Measurements from ENCODE around the gene FRRS1. TPM values are rescaled to one million over a fixed set of nuclear protein-coding genes. Genes with fewer than 3 reads are reported as not detected.

The FRRS1 gene
- polyA plus RNA-seq, 1 donor (not counting 4 experiments of a cell fraction or from before 2014, with no cell fraction given) = 11.2 TPM

DNA sequence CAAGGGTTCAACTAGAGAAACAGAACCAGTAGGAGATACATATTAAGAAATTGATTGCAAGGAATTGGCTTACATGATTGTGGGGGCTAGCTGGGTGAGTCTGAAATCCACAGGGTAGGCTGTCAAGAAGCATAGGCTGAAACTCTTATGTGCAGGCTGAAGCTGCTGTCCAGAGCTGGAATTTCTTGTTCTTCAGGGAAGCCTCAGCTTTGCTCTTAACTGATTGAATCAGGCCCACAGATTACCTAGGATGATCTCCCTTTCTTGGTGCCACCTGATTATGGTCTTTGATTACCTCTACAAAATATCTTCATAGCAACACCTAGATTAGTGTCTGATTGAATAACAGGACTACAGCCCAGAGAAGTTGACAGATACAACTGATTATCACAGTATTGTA lies 22.5 kb upstream of the FRRS1 start:
- TF ChIP-seq EZH2 (IDR thresholded peaks at IDR 0.05; ENCODE audit: low read length) (no peak), CTCF (optimal IDR thresholded peaks at IDR 0.05 in 1 of 3, IDR thresholded peaks at IDR 0.05 in 1 of 3, conservative IDR thresholded peaks at IDR 0.05 in 1 of 3; ENCODE audit: extremely low read depth in 1 of 3, insufficient read depth in 2 of 3, low read length in 3 of 3) (no peak)
- Histone ChIP-seq H3K36me3 (ENCODE audit: control insufficient read depth in 2 of 2, extremely low read depth in 1 of 2, insufficient read depth in 2 of 2, low read length in 2 of 2) (no peaks in the 10 kb centered on the region), H3K4me2 (ENCODE audit: control insufficient read depth, extremely low read depth, insufficient read depth, low read depth, low read length) (no peak overlapping the region), H3K9me3 (ENCODE audit: control insufficient read depth, low read depth, low read length) (no peaks in the 10 kb centered on the region), H3K9me1 (ENCODE audit: control insufficient read depth, extremely low read depth, insufficient read depth, low read length) (no peaks in the 10 kb centered on the region), H3K4me1 (ENCODE audit: control insufficient read depth, extremely low read depth, insufficient read depth, low read length) (no peaks in the 10 kb centered on the region), H3K9ac (ENCODE audit: control insufficient read depth, extremely low read depth, insufficient read depth, low read length) (no peak overlapping the region), H3K27ac (ENCODE audit: control insufficient read depth, insufficient read depth, low read length) (no peak overlapping the region), H3K27me3 (ENCODE audit: control insufficient read depth, extremely low read depth, insufficient read depth, low read length) (no peaks in the 10 kb centered on the region), H3K4me3 (ENCODE audit: control insufficient read depth in 2 of 3, extremely low read depth in 1 of 3, insufficient read depth in 2 of 3, low read depth in 1 of 3, low read length in 3 of 3) (no peak overlapping the region), H2AFZ (ENCODE audit: control insufficient read depth, low read length) (no peak overlapping the region), H3K79me2 (ENCODE audit: control insufficient read depth, insufficient read depth, low read length) (no peaks in the 10 kb centered on the region), H4K20me1 (ENCODE audit: control insufficient read depth, extremely low read depth, insufficient read depth, low read length) (no peaks in the 10 kb centered on the region)
- dilution Hi-C loops (cut with MboI; ENCODE audit: extremely low pct_ligation_motif_present, low sequenced_read_pairs) = no loop called here
- FAIRE-seq = no peak
- DNase-seq (ENCODE audit: low read depth, low spot score) = no peak

- Histone ChIP-seq H3K9me3 (ENCODE audit: control insufficient read depth, low read depth, low read length) (no peaks in the 10 kb centered on the region), H3K36me3 (ENCODE audit: control insufficient read depth in 2 of 2, extremely low read depth in 1 of 2, insufficient read depth in 2 of 2, low read length in 2 of 2) (no peaks in the 10 kb centered on the region), H3K4me1 (ENCODE audit: control insufficient read depth, extremely low read depth, insufficient read depth, low read length) (no peaks in the 10 kb centered on the region), H3K4me3 (ENCODE audit: control insufficient read depth in 2 of 3, extremely low read depth in 1 of 3, insufficient read depth in 2 of 3, low read depth in 1 of 3, low read length in 3 of 3) (no peak overlapping the region), H4K20me1 (ENCODE audit: control insufficient read depth, extremely low read depth, insufficient read depth, low read length) (no peaks in the 10 kb centered on the region), H3K27ac (ENCODE audit: control insufficient read depth, insufficient read depth, low read length) (no peak overlapping the region), H3K4me2 (ENCODE audit: control insufficient read depth, extremely low read depth, insufficient read depth, low read depth, low read length) (no peak overlapping the region), H3K79me2 (ENCODE audit: control insufficient read depth, insufficient read depth, low read length) (no peaks in the 10 kb centered on the region), H3K9ac (ENCODE audit: control insufficient read depth, extremely low read depth, insufficient read depth, low read length) (no peak overlapping the region), H3K27me3 (ENCODE audit: control insufficient read depth, extremely low read depth, insufficient read depth, low read length) (no peaks in the 10 kb centered on the region), H3K9me1 (ENCODE audit: control insufficient read depth, extremely low read depth, insufficient read depth, low read length) (no peaks in the 10 kb centered on the region), H2AFZ (ENCODE audit: control insufficient read depth, low read length) (no peak overlapping the region)
- TF ChIP-seq EZH2 (IDR thresholded peaks at IDR 0.05; ENCODE audit: low read length) (no peak), CTCF (optimal IDR thresholded peaks at IDR 0.05 in 1 of 3, IDR thresholded peaks at IDR 0.05 in 1 of 3, conservative IDR thresholded peaks at IDR 0.05 in 1 of 3; ENCODE audit: extremely low read depth in 1 of 3, insufficient read depth in 2 of 3, low read length in 3 of 3) (no peak)
- DNase-seq (ENCODE audit: low read depth, low spot score) (no peak), FAIRE-seq (no peak)
- dilution Hi-C loops (cut with MboI; ENCODE audit: extremely low pct_ligation_motif_present, low sequenced_read_pairs) = no loop called here
Observed at GRCh38 chr1:99786751-99787501, 20.5 kb upstream of the FRRS1 start.
